Neural progenitor cell (in vitro differentiated cells): Measurements from ENCODE around the gene SLC37A4.

Source experiments
- CTCF ChIP-seq: fragments of 200-600 bp; sonication (generic); IDR thresholded peaks from 2 replicates; pipeline ENCODE4 v1.5.1; 2017; ENCODE audit warnings: antibody characterized with exemption, mild to moderate bottlenecking
- EZH2 ChIP-seq: fragments of 200-600 bp; sonication (generic); IDR thresholded peaks from 2 replicates; pipeline ENCODE4 v1.6.1; 2017; ENCODE audit warnings: antibody characterized with exemption, mild to moderate bottlenecking, moderate library complexity
- EZH2phosphoT487 ChIP-seq: fragments of 200-600 bp; sonication (generic); IDR thresholded peaks from 2 replicates; pipeline ENCODE4 v1.6.1; 2017; ENCODE audit warnings: antibody characterized with exemption

GRCh38 chr11:118975771-118976709 is 54.6 kb downstream of the SLC37A4 start:
- no peak for TF ChIP-seq CTCF
- no peak for TF ChIP-seq EZH2phosphoT487
- no peak for TF ChIP-seq EZH2
